K562 (cell line): ENCODE data around the gene LRRC3B. TPM values are rescaled to one million over a fixed set of nuclear protein-coding genes. Genes with fewer than 3 reads are reported as not detected.

Experiments used
- ATAC-seq: fragments of 200-7000 bp; cut with Tn5 transposase; 3 replicates; pipeline ENCODE4 v1.9.1; 2020; ENCODE audit warnings: moderate library complexity
- BruUV-seq: library from RNA; stranded (reverse); fragments of 400-500 nt; replicated peaks from 2 replicates; lab custom pipeline; 2021; lab: Mats Ljungman, UMichigan
- CTCF ChIA-PET: fragments of 300-600 bp; formaldehyde crosslinking; extraction: SDS; loops from one replicate; lab custom pipeline; 2021; ENCODE audit warnings: low intra/inter-chr PET ratio; lab: Yijun Ruan, JAX
- POLR2A ChIA-PET: fragments of 300-600, 350-650 bp; sonication (Branson Sonifier 250); formaldehyde crosslinking; extraction: SDS; loops from one replicate; lab custom pipeline; 2021; ENCODE audit warnings: antibody characterized with exemption, inconsistent platforms; lab: Yijun Ruan, JAX
- DNase-seq, 4 experiments: peaks; one replicate each; pipeline versions ENCODE4 v3.0.0 to v3.0.0-alpha.2; 2011 to 2018; ENCODE audit warnings: low spot score in 3 of 4, mixed read lengths in 3 of 4; ENCODE audit errors: extremely low read depth in 1 of 4
- FAIRE-seq: peaks from 2 replicates; lab custom pipeline; 2011; peaks lifted over from hg19 to GRCh38; lab: Jason Lieb, UNC
- H2AFZ ChIP-seq: 2 replicates; pipeline ENCODE4 v1.6.0; 2011; ENCODE audit warnings: low read depth, low read length, control low read depth, inconsistent platforms
- H3K27ac ChIP-seq: fragments of 200-600 bp; 3 replicates; pipeline ENCODE4 v1.8.0; 2011; ENCODE audit warnings: low read depth, mild to moderate bottlenecking, control low read depth, inconsistent platforms, low read length, moderate library complexity, mixed read lengths; ENCODE audit errors: extremely low read depth
- H3K27me3 ChIP-seq, 2 experiments: fragments of 300-600 bp in 1 of 2; 2 replicates in 1 of 2; 3 replicates in 1 of 2; pipeline versions ENCODE4 v1.6.0 to v1.8.0; 2011; ENCODE audit warnings: inconsistent platforms in 2 of 2, low read length in 2 of 2, mild to moderate bottlenecking in 1 of 2, mixed read lengths in 1 of 2, moderate library complexity in 1 of 2; ENCODE audit not compliant: control insufficient read depth in 2 of 2, insufficient read depth in 2 of 2
- H3K36me3 ChIP-seq: fragments of 300-600 bp; 3 replicates; pipeline ENCODE4 v1.8.0; 2011; ENCODE audit warnings: mild to moderate bottlenecking, low read length, inconsistent platforms; ENCODE audit not compliant: control insufficient read depth, insufficient read depth
- H3K4me1 ChIP-seq, 2 experiments: fragments of 200-600 bp in 1 of 2; replicated peaks in 1 of 2; 2 replicates in 1 of 2; 3 replicates in 1 of 2; pipeline versions ENCODE4 v1.5.1 to v1.8.0; 2011; ENCODE audit warnings: inconsistent platforms in 2 of 2, low read length in 2 of 2, mild to moderate bottlenecking in 1 of 2, mixed read lengths in 1 of 2, moderate library complexity in 1 of 2; ENCODE audit not compliant: control insufficient read depth in 2 of 2, insufficient read depth in 2 of 2
- H3K4me2 ChIP-seq: 2 replicates; pipeline ENCODE4 v1.6.1; 2011; ENCODE audit warnings: low read length, control low read depth, inconsistent platforms, mixed read lengths; ENCODE audit not compliant: insufficient read depth
- H3K4me3 ChIP-seq: fragments of 200-600 bp; sonication (generic), shearing (Covaris generic); 2 replicates; pipeline ENCODE4 v1.5.1; 2016; ENCODE audit warnings: control low read depth, inconsistent platforms
- H3K79me2 ChIP-seq: fragments of 200-600 bp; 3 replicates; pipeline ENCODE4 v1.8.0; 2011; ENCODE audit warnings: low read length, inconsistent platforms; ENCODE audit not compliant: control insufficient read depth, insufficient read depth
- H3K9ac ChIP-seq, 2 experiments: 2 replicates each; pipeline versions ENCODE4 v1.6.0 to v1.6.1; 2011; ENCODE audit warnings: low read depth in 2 of 2, low read length in 2 of 2, control low read depth in 1 of 2, inconsistent platforms in 1 of 2, mild to moderate bottlenecking in 1 of 2, mixed read lengths in 1 of 2; ENCODE audit not compliant: insufficient read depth in 1 of 2
- H3K9me1 ChIP-seq: one replicate; pipeline ENCODE4 v1.6.0; 2011; ENCODE audit warnings: inconsistent platforms, mild to moderate bottlenecking, low read length, moderate library complexity; ENCODE audit not compliant: control insufficient read depth, insufficient read depth
- H3K9me3 ChIP-seq: replicated peaks from 2 replicates; pipeline ENCODE4 v1.5.1; 2011; ENCODE audit warnings: low read depth, low read length, inconsistent platforms; ENCODE audit not compliant: control insufficient read depth, insufficient read depth
- H4K20me1 ChIP-seq: replicated peaks from 2 replicates; pipeline ENCODE4 v1.6.1; 2011; ENCODE audit warnings: low read length, inconsistent platforms, mixed read lengths; ENCODE audit not compliant: control insufficient read depth, insufficient read depth
- ATF6 ChIP-seq: sonication (generic); formaldehyde crosslinking; IDR thresholded peaks from 2 replicates; pipeline ENCODE4 v1.4.0; 2020; ENCODE audit warnings: mild to moderate bottlenecking, missing genetic modification reagents
- E4F1 ChIP-seq: fragments of 250-450 bp; sonication (Bioruptor Pico); IDR thresholded peaks from 2 replicates; pipeline ENCODE4 v1.5.0; 2021; ENCODE audit warnings: mild to moderate bottlenecking, borderline replicate concordance
- ESRRA ChIP-seq: fragments of 450-650 bp; IDR thresholded peaks from 2 replicates; pipeline ENCODE4 v1.6.1; 2014; ENCODE audit warnings: low read depth, mild to moderate bottlenecking, moderate library complexity, borderline replicate concordance
- GTF2F1 ChIP-seq: IDR thresholded peaks from 2 replicates; pipeline ENCODE4 v1.6.1; 2011; ENCODE audit warnings: low read depth, low read length, improper control_type of control experiment
- NCOA1 ChIP-seq: fragments of 450-650 bp; IDR thresholded peaks from 2 replicates; pipeline ENCODE4 v1.6.1; 2016; ENCODE audit warnings: low read depth
- NR2C2 ChIP-seq, 2 experiments: fragments of 200-800 bp in 1 of 2; sonication (Bioruptor generic) in 1 of 2; sonication (generic) in 1 of 2; formaldehyde crosslinking in 1 of 2; IDR thresholded peaks; 2 replicates each; pipeline versions ENCODE4 v1.6.1 to v1.8.0; 2016 to 2022; ENCODE audit warnings: mild to moderate bottlenecking in 1 of 2, missing compliant biosample characterization in 1 of 2, missing genetic modification characterization in 1 of 2, missing genetic modification reagents in 1 of 2
- SIN3A ChIP-seq, 2 experiments: fragments of 150-350 bp in 1 of 2; IDR thresholded peaks; 2 replicates each; pipeline ENCODE4 v1.6.1; 2011 to 2016; ENCODE audit warnings: borderline replicate concordance in 2 of 2, low read depth in 2 of 2, low read length in 2 of 2, mild to moderate bottlenecking in 2 of 2, moderate library complexity in 2 of 2; ENCODE audit not compliant: control insufficient read depth in 1 of 2
- SMARCA4 ChIP-seq: fragments of 450-650 bp; IDR thresholded peaks from 2 replicates; pipeline ENCODE4 v1.6.1; 2016
- ZFPM2 ChIP-seq: fragments of 250-450 bp; sonication (Bioruptor Pico); IDR thresholded peaks from 2 replicates; pipeline ENCODE4 v1.5.1; 2022; ENCODE audit warnings: mild to moderate bottlenecking
- WGBS: fragments of 100-300 bp; shearing (Covaris generic); methylation state at CpG from one replicate; pipeline ENCODE4 v1.1.6; 2016; ENCODE audit warnings: low coverage, mixed read lengths; ENCODE audit not compliant: insufficient coverage; ENCODE audit errors: missing lambda C conversion rate; 5-methylcytosine and 5-hydroxymethylcytosine counted together
- in situ Hi-C: fragments of 300-500 bp; cut with MboI; formaldehyde crosslinking; loops from 4 replicates; pipeline ENCODE4 v1.15.0; 2018; ENCODE audit warnings: inconsistent platforms, mixed read lengths
- intact Hi-C: fragments of 100-400 bp; cut with micrococcal nuclease; formaldehyde crosslinking; loops from 2 replicates; pipeline ENCODE4 v1.14.2; 2022
- polyA plus RNA-seq, 8 experiments: library from polyadenylated mRNA; depleted of rRNA in 4 of 8; stranded (reverse) in 5 of 8; unstranded in 3 of 8; fragments of >200 nt; fragmentation: Nextera tagmentation in 2 of 8; fragmentation: Illumina TruSeq in 1 of 8; extraction: Ambion mirVana in 2 of 8; extraction: Trizol in 1 of 8; gene quantifications; 2 replicates each; pipeline versions ENCODE4 v1.2.1 to v1.2.3, GENCODE V29; 2011 to 2014; ENCODE audit warnings: inconsistent platforms in 1 of 8, missing spikeins in 1 of 8
- total RNA-seq, 7 experiments: library from RNA; depleted of rRNA in 6 of 7; stranded (reverse); fragments of >200 nt in 6 of 7; fragmentation: Illumina TruSeq in 2 of 7; extraction: Trizol in 2 of 7; gene quantifications; 2 replicates each; pipeline versions ENCODE4 v1.2.1 to v1.2.3, GENCODE V29; 2011 to 2021; ENCODE audit warnings: low replicate concordance in 1 of 7
- TF ChIP-seq, protein P1 (sequence below): sonication (generic); formaldehyde crosslinking; IDR thresholded peaks from 2 replicates; pipeline ENCODE4 v1.8.0; 2022; ENCODE audit warnings: mild to moderate bottlenecking, missing genetic modification reagents
- TF ChIP-seq, protein P2 (sequence below): fragments of 450-650 bp; IDR thresholded peaks from 2 replicates; pipeline ENCODE4 v1.6.1; 2018; ENCODE audit warnings: mild to moderate bottlenecking, low read depth; ENCODE audit not compliant: partially characterized antibody

LRRC3B gene
- total and polyA plus RNA-seq, 9 of the 15 experiments (the other 6 are each of a cell fraction or from before 2014, with no cell fraction given) = under 0.01 to 0.33 TPM; not detected in 7

DNA sequence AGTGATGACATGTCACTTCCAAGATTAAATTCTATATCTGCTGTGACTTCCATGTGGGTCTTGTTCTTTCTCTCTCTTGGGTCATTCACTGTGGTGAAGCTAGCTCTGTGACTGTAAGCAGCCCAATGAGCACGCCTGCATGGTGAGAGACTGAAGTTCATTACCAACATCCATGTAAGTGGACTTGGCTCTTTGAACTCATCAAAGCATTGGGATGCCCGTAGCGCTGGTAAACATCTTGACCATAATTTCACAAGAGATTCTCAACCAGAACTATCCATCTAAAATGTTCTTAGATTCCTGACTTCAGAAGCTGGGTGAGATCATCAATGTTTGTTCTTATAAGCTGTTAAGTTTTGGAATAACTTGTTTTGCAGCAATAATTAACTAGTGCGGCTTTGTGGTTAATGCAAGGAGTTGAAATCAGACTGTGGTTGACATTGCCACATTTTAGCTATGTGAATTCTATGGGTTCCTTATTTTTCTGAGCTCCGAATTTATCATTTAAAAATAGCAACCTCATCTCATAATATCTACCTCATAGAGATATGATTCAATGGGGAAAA is 31.6 kb upstream of the LRRC3B start (continued):
- TF ChIP-seq NCOA1 (no peak), SIN3A (IDR thresholded peaks at IDR 0.05; ENCODE audit: borderline replicate concordance in 2 of 2, control insufficient read depth in 1 of 2, low read depth in 2 of 2, low read length in 2 of 2) (no peak), ESRRA (no peak)
- TF ChIP-seq, protein P1, sequence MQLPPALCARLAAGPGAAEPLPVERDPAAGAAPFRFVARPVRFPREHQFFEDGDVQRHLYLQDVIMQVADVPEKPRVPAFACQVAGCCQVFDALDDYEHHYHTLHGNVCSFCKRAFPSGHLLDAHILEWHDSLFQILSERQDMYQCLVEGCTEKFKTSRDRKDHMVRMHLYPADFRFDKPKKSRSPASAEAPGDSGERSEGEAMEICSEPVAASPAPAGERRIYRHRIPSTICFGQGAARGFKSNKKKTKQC = no peak
- TF ChIP-seq, all 486 proteins: peak for 0

GRCh38 chr3:26591926-26592325 is 30.6 kb upstream of the LRRC3B start:
- Histone ChIP-seq H2AFZ (no peak overlapping the region), H3K4me1 (no peaks in the 10 kb centered on the region), H3K79me2 (no peaks in the 10 kb centered on the region), H3K27me3 (no peaks in the 10 kb centered on the region), H3K4me2 (no peak overlapping the region), H3K36me3 (no peaks in the 10 kb centered on the region), H3K9me3 (no peaks in the 10 kb centered on the region; the same call in 1 of the 2 replicates), H3K9me1 (no peaks in the 10 kb centered on the region), H3K4me3 (no peak overlapping the region), H3K9ac (no peak overlapping the region), H4K20me1 (no peaks in the 10 kb centered on the region), H3K27ac (no peak overlapping the region)
- POLR2A ChIA-PET = no interaction called here
- DNase-seq = no peak
- no TSS peak for BruUV-seq
- FAIRE-seq = no peak
- CTCF ChIA-PET = no interaction called here
- in situ Hi-C loops = no loop called here
- ATAC-seq = no peak
- 0% methylated on average over 3 of the region's 3 CpGs for WGBS
- intact Hi-C loops = no loop called here
- TF ChIP-seq, protein P2, sequence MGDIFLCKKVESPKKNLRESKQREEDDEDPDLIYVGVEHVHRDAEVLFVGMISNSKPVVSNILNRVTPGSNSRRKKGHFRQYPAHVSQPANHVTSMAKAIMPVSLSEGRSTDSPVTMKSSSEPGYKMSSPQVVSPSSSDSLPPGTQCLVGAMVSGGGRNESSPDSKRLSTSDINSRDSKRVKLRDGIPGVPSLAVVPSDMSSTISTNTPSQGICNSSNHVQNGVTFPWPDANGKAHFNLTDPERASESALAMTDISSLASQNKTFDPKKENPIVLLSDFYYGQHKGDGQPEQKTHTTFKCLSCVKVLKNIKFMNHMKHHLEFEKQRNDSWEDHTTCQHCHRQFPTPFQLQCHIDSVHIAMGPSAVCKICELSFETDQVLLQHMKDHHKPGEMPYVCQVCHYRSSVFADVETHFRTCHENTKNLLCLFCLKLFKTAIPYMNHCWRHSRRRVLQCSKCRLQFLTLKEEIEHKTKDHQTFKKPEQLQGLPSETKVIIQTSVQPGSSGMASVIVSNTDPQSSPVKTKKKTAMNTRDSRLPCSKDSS = no peak
- no peak for TF ChIP-seq ZFPM2 (CRISPR knock-in tag)
- no peak for TF ChIP-seq E4F1 (CRISPR knock-in tag)
- no peak for TF ChIP-seq GTF2F1
- TF ChIP-seq ATF6 (CRISPR knock-in tag) = no peak
- TF ChIP-seq NR2C2 (CRISPR knock-in tag; IDR thresholded peaks at IDR 0.05) = no peak
- no peak for TF ChIP-seq NR2C2 (tag; IDR thresholded peaks at IDR 0.05)
- TF ChIP-seq SMARCA4 = no peak
